Heart left ventricle (tissue), 16 donors: Measurements from ENCODE around the gene SCLY. TPM values are rescaled to one million over a fixed set of nuclear protein-coding genes. Genes with fewer than 3 reads are reported as not detected.

Experiments
- ATAC-seq, 4 donors: fragments of 200-7000 bp; cut with Tn5 transposase; one replicate each; pipeline ENCODE4 v1.9.1; 2020 to 2022; ENCODE audit warnings: moderate library complexity in 4 of 4, mild to moderate bottlenecking in 3 of 4, moderate number of reproducible peaks in 1 of 4
- DNase-seq, 5 donors: peaks; one replicate each; pipeline ENCODE4 v3.0.0-alpha.2; 2020
- H3K27ac ChIP-seq, 12 donors: fragments of 200-600 bp; sonication (generic) in 4 of 12; one replicate each; pipeline versions ENCODE4 v1.5.0 to v1.8.0; 2016 to 2022; ENCODE audit warnings: mild to moderate bottlenecking in 2 of 12
- H3K27me3 ChIP-seq, 9 donors: fragments of 200-600 bp; sonication (generic) in 2 of 9; one replicate each; pipeline versions ENCODE4 v1.5.1 to v1.8.0; 2016 to 2022; ENCODE audit warnings: mild to moderate bottlenecking in 3 of 9
- H3K36me3 ChIP-seq, 9 donors: fragments of 200-600 bp; sonication (generic) in 2 of 9; one replicate each; pipeline versions ENCODE4 v1.5.0 to v1.8.0; 2018 to 2022; ENCODE audit warnings: mild to moderate bottlenecking in 2 of 9
- H3K4me1 ChIP-seq, 12 donors: fragments of 200-600 bp; sonication (generic) in 4 of 12; one replicate each; pipeline versions ENCODE4 v1.5.0 to v1.8.0; 2016 to 2022; ENCODE audit warnings: mild to moderate bottlenecking in 3 of 12
- H3K4me3 ChIP-seq, 12 donors: fragments of 200-600 bp; sonication (generic) in 4 of 12; one replicate each; pipeline versions ENCODE4 v1.5.0 to v1.8.0; 2017 to 2022; ENCODE audit warnings: mild to moderate bottlenecking in 9 of 12, moderate library complexity in 4 of 12
- H3K9me3 ChIP-seq, 12 donors: fragments of 200-600 bp; sonication (generic) in 4 of 12; one replicate each; pipeline versions ENCODE4 v1.5.0 to v1.8.0; 2016 to 2022; ENCODE audit warnings: mild to moderate bottlenecking in 1 of 12
- POLR2A ChIP-seq, 2 donors: fragments of 450-650 bp; IDR thresholded peaks; one replicate each; pipeline ENCODE4 v1.6.1; 2017; ENCODE audit warnings: antibody characterized with exemption in 2 of 2, mild to moderate bottlenecking in 2 of 2, moderate library complexity in 2 of 2
- WGBS, 4 donors: extraction: QIAGEN DNeasy Blood & Tissue Kit in 2 of 4; methylation state at CpG; one replicate each; pipeline versions ENCODE4 v1.1.5 to v1.1.7; 2013 to 2018; 5-methylcytosine and 5-hydroxymethylcytosine counted together
- intact Hi-C, 10 donors: fragments of 100-400 bp; cut with DNase I; formaldehyde crosslinking; loops; one replicate each; pipeline versions ENCODE4 v1.11.1 to v1.14.2; 2022
- polyA plus RNA-seq, 2 donors: library from polyadenylated mRNA; stranded (reverse); fragments of 200-250 nt; gene quantifications; one replicate each; pipeline ENCODE4 v1.2.3, GENCODE V29; 2013
- total RNA-seq, 9 donors: library from RNA; depleted of rRNA in 2 of 9; stranded (reverse); fragments of >200 nt in 2 of 9; fragmentation: NEBNext Ultra II Directional in 3 of 9; extraction: Animal tissue kit (Norgen Biotek cat#: 25700) in 3 of 9; gene quantifications; one replicate each; pipeline versions ENCODE4 v1.1.0 to v1.2.4, GENCODE V29; 2016 to 2023
- TF ChIP-seq, protein P1 (sequence below), 12 donors: fragments of 200-600 bp; sonication (generic) in 4 of 12; IDR thresholded peaks; one replicate each; pipeline versions ENCODE4 v1.5.0 to v1.8.0; 2018 to 2022; ENCODE audit warnings: antibody characterized with exemption in 12 of 12, mild to moderate bottlenecking in 5 of 12
- donor health status: ischemic (EF 13 %, LVEDD 7.1; RV severe dilation, severe dysfunction).
- donor health status: healthy with polysubstance abuse.
- donor health status: DM: no; HTN: yes; CAD: no.
- donor health status: DM: no; HTN: no; CAD: no.
- donor health status: ischemic (EF 25% LVEDD 6.9; RV normal size, moderate dysfunction).
- donor health status: ischemic (EF 25% LVEDD 5.7; RV mildly dilated, moderate dysfunction).
- donor health status: healthy.
- donor health status: DM: yes; HTN: yes; CAD: no.
- donor health status: ischemic (EF 35%, LVEDD 5.7; RV mildly dilated, moderate dysfunction).
- donor health status: nonischemic (EF 11% LVEDD 7.7; RV severe dilation, severe dysfunction).
- donor health status: DM: yes; HTN: yes; CAD: no.
- donor health status: PGD.
- donor health status: ischemic (EF 29% LVEDD 5.4; RV normal size, mild dysfunction).
- donor health status: nonischemic (EF 23%, LVEDD 6.1; RV moderate dilation, normal function).

Gene SCLY
- total and polyA plus RNA-seq, 11 donors = 6.9 to 21.2 (median 10.6) TPM

DNA sequence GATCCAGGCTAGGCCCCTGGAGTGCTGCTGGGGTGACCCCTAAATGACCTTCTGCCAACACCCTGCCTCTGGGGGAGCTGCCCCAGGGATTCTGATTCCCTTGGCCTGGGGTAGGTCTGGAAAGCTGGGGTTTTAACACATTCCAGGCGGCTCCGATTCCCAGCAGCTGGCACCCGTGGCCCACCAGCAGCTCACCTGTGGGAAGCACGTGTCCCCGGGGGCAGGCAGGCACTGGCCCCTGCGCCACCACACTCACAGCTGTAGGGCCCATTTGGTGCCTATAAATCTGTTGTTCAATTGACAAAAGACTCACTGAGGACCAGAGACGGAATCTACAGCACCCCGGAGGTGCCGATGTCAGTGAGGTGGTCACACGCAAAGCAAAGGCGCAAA, 73.6 kb downstream of the SCLY start:
- Histone ChIP-seq H3K4me1 (peaks cover 0 to 30% (median 15%) of the 10 kb centered on the region in 12 donors), H3K9me3 (no peaks in the 10 kb centered on the region), H3K27me3 (no peaks in the 10 kb centered on the region), H3K27ac (no peak overlapping the region), H3K36me3 (no peaks in the 10 kb centered on the region), H3K4me3 (no peak overlapping the region)
- TF ChIP-seq, protein P1, sequence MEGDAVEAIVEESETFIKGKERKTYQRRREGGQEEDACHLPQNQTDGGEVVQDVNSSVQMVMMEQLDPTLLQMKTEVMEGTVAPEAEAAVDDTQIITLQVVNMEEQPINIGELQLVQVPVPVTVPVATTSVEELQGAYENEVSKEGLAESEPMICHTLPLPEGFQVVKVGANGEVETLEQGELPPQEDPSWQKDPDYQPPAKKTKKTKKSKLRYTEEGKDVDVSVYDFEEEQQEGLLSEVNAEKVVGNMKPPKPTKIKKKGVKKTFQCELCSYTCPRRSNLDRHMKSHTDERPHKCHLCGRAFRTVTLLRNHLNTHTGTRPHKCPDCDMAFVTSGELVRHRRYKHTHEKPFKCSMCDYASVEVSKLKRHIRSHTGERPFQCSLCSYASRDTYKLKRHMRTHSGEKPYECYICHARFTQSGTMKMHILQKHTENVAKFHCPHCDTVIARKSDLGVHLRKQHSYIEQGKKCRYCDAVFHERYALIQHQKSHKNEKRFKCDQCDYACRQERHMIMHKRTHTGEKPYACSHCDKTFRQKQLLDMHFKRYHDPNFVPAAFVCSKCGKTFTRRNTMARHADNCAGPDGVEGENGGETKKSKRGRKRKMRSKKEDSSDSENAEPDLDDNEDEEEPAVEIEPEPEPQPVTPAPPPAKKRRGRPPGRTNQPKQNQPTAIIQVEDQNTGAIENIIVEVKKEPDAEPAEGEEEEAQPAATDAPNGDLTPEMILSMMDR (IDR thresholded peaks at IDR 0.05) = no peak
- no peak for TF ChIP-seq POLR2A (IDR thresholded peaks at IDR 0.05)
- WGBS, 4 donors = 89 to 95% (median 93%) methylated on average over 7 to 11 of the region's 11 CpGs
- intact Hi-C loops = no loop called here
- DNase-seq = peak in 2 of 5 donors; percentile 13 to 40
- ATAC-seq = no peak

DNA sequence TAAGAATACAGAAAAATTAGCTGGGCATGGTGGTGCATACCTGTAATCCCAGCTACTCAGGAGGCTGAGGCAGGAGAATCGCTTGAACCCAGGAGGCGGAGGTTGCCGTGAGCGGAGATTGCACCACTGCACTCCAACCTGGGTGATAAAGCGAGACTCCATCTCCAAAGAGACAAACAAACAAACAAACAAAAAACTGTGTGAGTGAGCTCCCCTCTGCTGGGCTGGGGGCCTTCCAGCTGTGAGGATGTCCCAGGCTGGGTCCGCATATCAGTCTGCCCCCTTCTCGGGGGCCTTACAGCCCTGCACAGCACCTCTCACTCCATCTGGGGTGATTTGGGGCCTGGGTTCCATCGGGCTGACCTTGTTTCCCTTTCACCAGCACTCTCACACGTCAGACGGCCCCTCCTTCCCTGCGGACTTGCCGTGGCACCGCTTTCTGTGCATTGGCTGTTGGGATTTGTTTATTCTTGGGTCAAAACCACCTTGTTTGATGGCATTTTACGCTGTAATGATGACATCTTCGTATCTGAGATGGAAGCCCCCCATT, 74.9 kb downstream of the SCLY start:
- H3K4me1 ChIP-seq = peaks cover 0 to 38% (median 18%) of the 10 kb centered on the region in 12 donors
- TF ChIP-seq, protein P1 (IDR thresholded peaks at IDR 0.05) = no peak
- TF ChIP-seq POLR2A (IDR thresholded peaks at IDR 0.05) = no peak
- no peak overlapping the region for H3K27ac ChIP-seq
- intact Hi-C loops = loop anchor here in 3 of 10 donors (5.0 kb wide), 3 partner anchors 73 to 278 kb away; partner anchors contain the start of genes RAMP1 (in 1 of the 3) and SCLY (in 1 of the 3)
- DNase-seq = peak in 2 of 5 donors; percentile 13 to 32
- H3K4me3 ChIP-seq = no peak overlapping the region
- H3K9me3 ChIP-seq = no peaks in the 10 kb centered on the region
- WGBS, 4 donors = 83 to 85% (median 84%) methylated on average over 15 of the region's 15 CpGs
- H3K36me3 ChIP-seq = no peaks in the 10 kb centered on the region
- no peak for ATAC-seq
- no peaks in the 10 kb centered on the region for H3K27me3 ChIP-seq

GRCh38 chr2:238136820-238137537, 76.2 kb downstream of the SCLY start:
- DNase-seq = peak in 3 of 5 donors; percentile 47 to 67 (median 61)
- Histone ChIP-seq H3K27me3 (no peaks in the 10 kb centered on the region), H3K27ac (peak overlapping the region in 9 of 12 donors; percentile 23 to 93 (median 40)), H3K4me1 (peaks cover 0 to 46% (median 21%) of the 10 kb centered on the region in 12 donors), H3K36me3 (peaks cover 0 to 8% (median 0%) of the 10 kb centered on the region in 9 donors), H3K9me3 (no peaks in the 10 kb centered on the region), H3K4me3 (no peak overlapping the region)
- peak in 3 of 4 donors; percentile 10 to 23 (median 17) for ATAC-seq
- TF ChIP-seq, protein P1 (IDR thresholded peaks at IDR 0.05) = no peak
- no peak for TF ChIP-seq POLR2A (IDR thresholded peaks at IDR 0.05)
- WGBS, 4 donors = 33 to 41% (median 38%) methylated on average over 14 of the region's 14 CpGs
- intact Hi-C loops = loop anchor here in 3 of 10 donors (5.0 kb wide), 3 partner anchors 75 to 280 kb away; partner anchors contain the start of genes RAMP1 (in 1 of the 3) and SCLY (in 1 of the 3)

DNA sequence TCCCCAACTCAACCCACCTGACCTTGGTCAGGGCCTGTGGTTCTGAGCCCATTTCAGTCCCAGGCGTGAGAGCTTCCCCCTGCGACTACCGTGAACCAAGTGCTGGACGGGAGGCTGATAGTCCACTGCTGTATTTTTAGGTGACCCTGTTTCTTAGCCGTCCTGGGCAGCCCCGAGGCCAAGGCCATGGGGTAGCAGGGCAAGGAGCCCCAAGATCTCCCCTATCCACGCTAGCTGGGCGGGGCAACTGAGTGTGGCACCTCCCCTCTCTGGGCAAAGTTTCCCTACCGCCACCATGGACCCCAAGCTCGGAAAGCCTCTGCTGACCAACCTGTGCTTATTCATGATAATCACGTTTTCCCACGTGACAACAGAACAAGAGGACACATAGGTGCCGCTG, 77.1 kb downstream of the SCLY start:
- intact Hi-C loops = loop anchor here in 3 of 10 donors (5.0 kb wide), 3 partner anchors 76 to 281 kb away; partner anchors contain the start of genes RAMP1 (in 1 of the 3) and SCLY (in 1 of the 3)
- peaks cover 0 to 54% (median 22%) of the 10 kb centered on the region in 12 donors for H3K4me1 ChIP-seq
- 52 to 75% (median 67%) methylated on average over 9 to 13 of the region's 13 CpGs for WGBS, 4 donors

More for the DNA sequence above, 77.1 kb downstream of the SCLY start:
- Histone ChIP-seq H3K9me3 (no peaks in the 10 kb centered on the region), H3K4me3 (no peak overlapping the region), H3K36me3 (peaks cover 0 to 8% (median 0%) of the 10 kb centered on the region in 9 donors), H3K27me3 (no peaks in the 10 kb centered on the region), H3K27ac (peak overlapping the region in 11 of 12 donors; percentile 73 to 96 (median 86))
- TF ChIP-seq POLR2A (IDR thresholded peaks at IDR 0.05) = no peak
- TF ChIP-seq, protein P1 (IDR thresholded peaks at IDR 0.05) = no peak
- ATAC-seq (peak in 1 of 4 donors; percentile 5), DNase-seq (no peak)
